GM21737 (cell line): Measurements from ENCODE around the gene MUS81.
A peak's percentile ranks its signal among the peaks of the same experiment; 100 is the strongest.
"Not testable (repeated sequence)": the region's sequence is repeated elsewhere in the genome, so short reads cannot be mapped to it uniquely, and the experiment has no call there.

ENCODE experiments used
- ATAC-seq: cut with Tn5 transposase; IDR thresholded peaks from one replicate; pipeline ENCODE4 v1.9.1; 2021; ENCODE audit warnings: mild to moderate bottlenecking, moderate library complexity; ENCODE audit not compliant: unreplicated experiment

Gene MUS81

DNA sequence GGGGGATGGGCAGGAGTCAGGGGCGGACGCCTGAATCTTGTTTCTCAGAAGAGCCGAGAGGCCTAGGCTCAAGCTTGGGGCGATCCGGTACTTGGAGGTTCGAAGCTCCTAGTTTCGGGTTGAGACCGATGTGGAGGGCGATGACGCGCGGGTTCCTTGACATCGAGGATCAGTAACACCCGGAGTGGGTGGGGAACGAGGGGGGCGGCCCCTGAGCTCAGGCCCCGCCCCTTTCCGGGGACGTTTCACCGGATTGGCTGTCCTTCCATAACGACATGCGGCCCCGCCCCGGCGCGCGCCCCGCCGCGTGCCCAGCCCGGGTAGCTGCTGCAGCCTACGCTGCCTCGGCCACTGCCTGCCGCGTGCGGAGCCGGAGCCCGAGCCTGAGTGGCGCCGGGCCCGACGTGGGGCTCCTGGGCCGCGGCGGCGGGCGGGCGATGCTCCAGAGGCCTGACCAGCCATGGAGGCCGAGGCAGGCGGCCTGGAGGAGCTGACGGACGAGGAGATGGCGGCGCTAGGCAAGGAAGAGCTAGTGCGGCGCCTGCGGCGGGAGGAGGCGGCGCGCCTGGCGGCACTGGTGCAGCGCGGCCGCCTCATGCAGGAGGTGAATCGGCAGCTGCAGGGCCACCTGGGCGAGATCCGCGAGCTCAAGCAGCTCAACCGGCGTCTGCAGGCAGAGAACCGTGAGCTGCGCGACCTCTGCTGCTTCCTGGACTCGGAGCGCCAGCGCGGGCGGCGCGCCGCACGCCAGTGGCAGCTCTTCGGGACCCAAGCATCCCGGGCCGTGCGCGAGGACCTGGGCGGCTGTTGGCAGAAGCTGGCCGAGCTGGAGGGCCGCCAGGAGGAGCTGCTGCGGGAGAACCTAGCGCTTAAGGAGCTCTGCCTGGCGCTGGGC lies 30.3 kb downstream of the MUS81 start, which contains the start of gene CCDC85B:
Gene CCDC85B, plus strand, starts transcription at position 350 of the 895 bp plus-strand sequence. Its CDS starts 111 bp downstream, at position 461.
- ATAC-seq = peak; percentile 56

DNA sequence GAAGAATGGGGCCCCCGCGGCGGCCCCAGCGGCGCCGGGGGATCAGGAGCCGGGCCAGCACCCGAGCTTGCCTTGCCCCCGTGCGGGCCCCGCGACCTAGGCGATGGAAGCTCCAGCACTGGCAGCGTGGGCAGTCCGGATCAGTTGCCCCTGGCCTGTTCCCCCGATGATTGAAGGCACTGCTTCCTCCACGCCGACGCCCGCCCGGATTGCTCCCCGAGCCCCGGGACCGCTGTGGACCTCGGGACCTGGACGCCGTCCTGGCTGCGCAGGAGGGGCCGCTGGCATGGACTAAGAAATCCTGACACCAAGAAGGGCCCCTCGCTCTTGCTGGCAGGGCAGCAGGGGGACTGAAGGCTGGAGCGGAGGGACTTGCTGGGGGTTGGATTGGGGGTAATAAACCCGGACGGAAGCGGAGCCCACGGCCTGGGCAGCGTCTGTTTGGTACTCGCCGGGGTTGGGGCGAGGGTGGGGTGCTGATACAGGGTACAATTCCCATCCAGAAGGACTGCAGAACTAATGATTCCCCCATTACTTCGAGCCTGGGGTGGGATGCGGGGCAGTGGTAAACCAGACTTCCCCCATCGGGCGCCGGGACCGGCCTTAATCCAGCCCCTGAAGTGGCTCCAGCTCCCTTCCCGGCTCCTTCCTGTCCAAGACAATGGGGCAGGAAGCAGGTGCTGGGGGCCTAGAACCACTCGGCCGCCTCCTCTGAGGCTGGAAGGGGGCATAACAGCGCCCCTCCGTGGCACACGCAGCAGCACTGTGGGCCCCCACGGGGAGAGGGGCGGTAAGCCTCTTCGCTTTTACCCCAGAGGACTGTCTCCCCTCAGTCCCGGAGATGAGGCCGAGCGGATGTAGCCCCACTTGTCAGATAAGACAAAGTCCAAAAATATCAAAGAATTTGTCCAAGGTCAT lies 31.2 kb downstream of the MUS81 start:
- ATAC-seq = no peak

GRCh38 chr11:65892137-65892540 lies 31.9 kb downstream of the MUS81 start:
- not testable (repeated sequence) for ATAC-seq

DNA sequence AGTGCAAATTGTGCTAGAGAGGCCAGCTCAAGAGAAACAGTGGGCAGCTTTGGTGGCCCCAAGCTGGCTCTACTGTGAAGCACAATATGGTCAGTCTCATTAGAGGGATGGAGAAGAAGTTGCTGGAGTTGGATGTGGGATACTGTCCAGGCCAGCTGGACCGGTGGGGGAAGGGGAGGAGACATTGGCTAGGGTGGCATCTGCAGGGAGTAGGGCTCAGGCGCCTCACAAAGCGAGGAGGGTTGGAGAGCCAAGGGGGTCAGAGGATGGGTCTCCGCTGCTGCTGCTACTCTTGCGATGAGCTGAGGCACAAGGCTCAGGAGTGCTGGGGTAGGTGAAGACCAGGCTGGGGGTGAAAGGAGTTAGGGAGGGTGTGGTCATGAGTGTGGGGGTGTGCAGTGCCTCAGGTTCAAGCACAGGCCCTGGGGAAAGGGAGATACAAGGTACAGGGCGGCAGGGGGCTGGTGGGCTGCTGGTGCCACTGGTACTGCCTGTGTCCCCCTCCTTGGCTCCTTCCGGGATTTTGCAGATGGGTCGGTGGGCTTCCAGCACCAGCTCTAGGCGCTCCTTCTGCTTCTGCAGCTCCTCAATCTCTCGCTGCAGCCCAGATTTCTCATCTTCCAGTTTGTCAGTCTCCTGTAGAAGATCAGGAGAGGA lies 32.6 kb downstream of the MUS81 start:
- ATAC-seq = no peak

GRCh38 chr11:65894034-65894591 lies 33.9 kb downstream of the MUS81 start:
- ATAC-seq = no peak

GRCh38 chr11:65895482-65895981 lies 35.3 kb downstream of the MUS81 start:
- no peak for ATAC-seq

- ATAC-seq = no peak
Observed at GRCh38 chr11:65896034-65896999, 36.1 kb downstream of the MUS81 start.

DNA sequence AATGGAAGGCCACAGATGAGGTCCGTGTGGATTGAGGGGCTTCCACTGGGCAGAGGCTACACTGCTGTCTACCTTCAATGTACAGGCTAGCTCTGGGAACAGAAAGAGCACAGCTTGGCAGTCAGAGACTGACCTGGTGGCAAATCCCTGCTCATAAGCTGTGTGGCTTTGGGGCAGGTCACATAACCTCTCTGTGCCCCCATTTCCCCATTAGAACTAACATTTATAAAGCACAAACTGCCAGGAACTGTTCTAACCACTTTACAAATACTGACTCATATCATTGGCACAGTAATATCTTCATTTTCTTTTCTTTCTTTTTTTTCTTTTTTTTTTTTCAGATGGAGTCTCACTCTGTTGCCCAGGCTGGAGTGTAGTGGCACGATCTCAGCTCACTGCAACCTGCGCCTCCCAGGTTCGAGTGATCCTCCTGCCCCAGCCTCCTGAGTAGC lies 36.8 kb downstream of the MUS81 start:
- no peak for ATAC-seq

DNA sequence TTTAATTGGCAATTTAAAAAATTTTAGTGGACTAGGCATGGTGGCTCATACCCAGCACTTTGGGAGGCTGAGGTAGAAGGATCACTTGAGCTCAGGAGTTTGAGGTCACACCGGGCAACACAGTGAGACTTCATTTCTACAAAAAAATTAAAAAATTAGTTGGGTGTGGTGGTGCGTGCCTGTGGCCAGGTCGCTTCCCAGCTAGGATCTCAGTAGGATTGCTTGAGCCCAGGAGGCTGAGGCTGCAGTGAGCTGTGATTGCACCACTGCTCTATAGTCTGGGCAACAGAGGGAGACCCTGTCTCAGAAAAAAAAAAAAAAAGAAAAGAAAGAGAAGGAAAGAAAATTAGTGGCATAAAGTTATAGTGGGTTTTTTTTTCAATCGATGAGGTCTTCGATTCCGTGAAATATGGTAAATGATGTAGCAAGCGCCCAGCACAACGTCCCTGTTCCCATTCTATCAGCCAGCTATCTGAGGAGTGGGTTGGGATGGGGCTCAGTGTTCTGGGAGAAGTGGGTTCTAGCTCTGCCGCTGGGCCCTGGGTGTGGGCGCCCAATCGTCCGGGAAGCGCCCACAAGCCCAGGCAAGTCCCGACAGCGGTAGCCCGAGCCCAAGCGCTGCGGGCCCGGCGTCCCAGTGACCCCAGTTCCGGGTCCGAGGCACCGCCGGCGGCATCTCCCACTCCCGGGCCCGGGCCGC lies 38.6 kb downstream of the MUS81 start:
- no peak for ATAC-seq

- ATAC-seq = no peak
Observed at GRCh38 chr11:65899356-65900124, 39.3 kb downstream of the MUS81 start.

GRCh38 chr11:65900125-65900898 lies 40.1 kb downstream of the MUS81 start, which contains the start of gene FOSL1:
Gene FOSL1 (minus strand): TSS chr11:65900388. CDS start chr11:65900339, 49 bp downstream.
- ATAC-seq = peak; percentile 69

- no peak for ATAC-seq
Observed at GRCh38 chr11:65900899-65901180, 40.6 kb downstream of the MUS81 start.

DNA sequence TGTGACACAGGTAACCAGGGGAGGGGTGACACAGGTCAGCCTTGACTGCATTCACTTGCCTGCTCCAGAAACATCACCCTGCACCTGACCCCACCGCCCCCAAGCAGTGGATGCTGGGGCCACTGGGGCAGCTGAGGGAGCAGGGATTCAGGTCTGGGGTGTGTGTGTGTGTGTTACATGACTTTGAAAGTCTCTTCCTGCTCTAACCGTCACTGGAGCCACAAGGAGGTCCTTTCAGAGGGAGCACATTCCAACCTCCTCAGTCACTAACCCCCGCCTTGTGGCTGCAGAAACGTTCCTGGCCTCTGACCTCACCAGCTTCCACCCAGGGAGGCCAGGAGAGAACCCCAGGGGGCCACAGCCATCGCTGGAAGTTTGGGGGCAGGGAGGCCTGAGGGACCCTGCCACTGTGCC lies 42.8 kb downstream of the MUS81 start:
- ATAC-seq = no peak

DNA sequence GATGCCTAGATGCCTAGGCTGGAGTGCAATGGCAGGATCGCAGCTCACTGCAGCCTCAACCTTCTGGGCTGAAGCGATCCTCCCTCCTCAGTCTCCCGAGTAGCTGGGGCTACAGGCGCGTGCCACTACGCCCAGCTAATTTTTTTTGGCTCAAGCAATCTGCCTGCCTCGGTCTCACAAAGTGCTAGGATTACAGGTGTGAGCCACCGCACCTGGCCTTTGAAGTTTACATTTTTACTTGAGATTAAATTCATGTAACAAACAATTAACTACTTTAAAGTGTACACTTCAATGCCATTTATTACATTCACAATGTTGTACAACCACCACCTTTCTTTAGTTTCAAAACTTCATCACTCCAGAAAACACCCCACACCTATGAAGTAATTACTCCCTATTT lies 43.5 kb downstream of the MUS81 start:
- no peak for ATAC-seq

DNA sequence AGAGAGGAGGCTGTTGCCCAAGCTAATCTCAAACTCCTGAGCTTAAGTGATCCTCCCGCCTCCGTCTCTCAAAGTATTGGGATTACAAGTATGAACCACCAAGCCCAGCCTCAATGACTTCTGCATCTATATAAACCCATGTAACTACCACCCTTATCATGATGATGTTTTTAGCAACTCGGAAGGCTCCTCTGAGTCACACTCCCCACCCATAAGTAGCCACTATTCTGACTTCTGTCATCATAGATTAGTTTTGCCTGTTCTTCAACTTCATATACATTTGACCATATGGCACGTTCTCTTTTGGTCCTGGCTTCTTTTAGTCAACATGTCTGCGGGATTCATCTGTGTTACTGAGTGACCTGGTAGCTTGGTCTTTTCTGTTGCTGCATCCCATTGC lies 46.4 kb downstream of the MUS81 start:
- ATAC-seq = no peak

- ATAC-seq = no peak
Observed at GRCh38 chr11:65907878-65908277, 47.6 kb downstream of the MUS81 start.
